Duodenal mucosa (tissue), 2 donors: ENCODE results near the gene HOTAIR.

Experiments
- H3K27ac ChIP-seq: one replicate; pipeline ENCODE4 v1.7.0; 2013; ENCODE audit warnings: low read depth, low read length
- H3K27me3 ChIP-seq, 2 donors: one replicate each; pipeline ENCODE4 v1.7.0; 2013; ENCODE audit warnings: low read length in 2 of 2, control low read depth in 1 of 2; ENCODE audit not compliant: insufficient read depth in 2 of 2, control insufficient read depth in 1 of 2
- H3K36me3 ChIP-seq, 2 donors: one replicate each; pipeline ENCODE4 v1.7.0; 2013; ENCODE audit warnings: low read length in 2 of 2, control low read depth in 1 of 2; ENCODE audit not compliant: insufficient read depth in 2 of 2, control insufficient read depth in 1 of 2
- H3K4me1 ChIP-seq, 2 donors: one replicate each; pipeline ENCODE4 v1.7.0; 2013; ENCODE audit warnings: low read length in 2 of 2, control low read depth in 1 of 2; ENCODE audit not compliant: insufficient read depth in 2 of 2, control insufficient read depth in 1 of 2
- H3K4me3 ChIP-seq, 2 donors: one replicate each; pipeline ENCODE4 v1.7.0; 2013; ENCODE audit warnings: low read length in 2 of 2, low read depth in 1 of 2
- H3K9ac ChIP-seq, 2 donors: one replicate each; pipeline ENCODE4 v1.7.0; 2013; ENCODE audit warnings: low read length in 2 of 2, low read depth in 1 of 2
- H3K9me3 ChIP-seq, 2 donors: one replicate each; pipeline ENCODE4 v1.7.0; 2013; ENCODE audit warnings: low read length in 2 of 2, control low read depth in 1 of 2; ENCODE audit not compliant: control insufficient read depth in 1 of 2

Gene HOTAIR

GRCh38 chr12:53974084-53975063, at the start of gene HOTAIR:
HOTAIR (minus strand) TSS chr12:53974954.
- Histone ChIP-seq H3K27ac (no peak within 1 kb of the TSS), H3K4me1 (peaks cover 6 to 24% of the 10 kb centered on the region in 2 donors), H3K9me3 (no peaks in the 10 kb centered on the region), H3K27me3 (peaks cover 65 to 96% of the 10 kb centered on the region in 2 donors), H3K9ac (no peak within 1 kb of the TSS), H3K36me3 (no peaks in the 10 kb centered on the region), H3K4me3 (peak within 1 kb of the TSS; percentile 40 to 66)

GRCh38 chr12:54024127-54024526, 49.4 kb upstream of the HOTAIR start:
- no peaks in the 10 kb centered on the region for H3K36me3 ChIP-seq
- H3K9ac ChIP-seq, result no peak overlapping the region
- peaks cover 77 to 99% of the 10 kb centered on the region in 2 donors for H3K27me3 ChIP-seq
- no peak overlapping the region for H3K27ac ChIP-seq
- peaks cover 7 to 15% of the 10 kb centered on the region in 2 donors for H3K4me1 ChIP-seq
- no peak overlapping the region for H3K4me3 ChIP-seq
- no peaks in the 10 kb centered on the region for H3K9me3 ChIP-seq

GRCh38 chr12:54022960-54023884, 48.5 kb upstream of the HOTAIR start:
- Histone ChIP-seq H3K27me3 (peaks cover 78 to 97% of the 10 kb centered on the region in 2 donors), H3K4me1 (peaks cover under 1 to 7% of the 10 kb centered on the region in 2 donors), H3K27ac (no peak overlapping the region)

GRCh38 chr12:54021432-54022013, 46.8 kb upstream of the HOTAIR start:
- no peak overlapping the region for H3K4me3 ChIP-seq
- no peaks in the 10 kb centered on the region for H3K36me3 ChIP-seq
- H3K27ac ChIP-seq, result no peak overlapping the region
- H3K9ac ChIP-seq, result no peak overlapping the region
- peaks cover 73 to 96% of the 10 kb centered on the region in 2 donors for H3K27me3 ChIP-seq
- peaks cover 6 to 9% of the 10 kb centered on the region in 2 donors for H3K4me1 ChIP-seq
- no peaks in the 10 kb centered on the region for H3K9me3 ChIP-seq

More at GRCh38 chr12:54022960-54023884, 48.5 kb upstream of the HOTAIR start:
- Histone ChIP-seq H3K9ac (no peak overlapping the region), H3K4me3 (no peak overlapping the region), H3K36me3 (no peaks in the 10 kb centered on the region), H3K9me3 (no peaks in the 10 kb centered on the region)

GRCh38 chr12:54020591-54021405, 46.0 kb upstream of the HOTAIR start:
- Histone ChIP-seq H3K36me3 (no peaks in the 10 kb centered on the region), H3K27me3 (peaks cover 72 to 95% of the 10 kb centered on the region in 2 donors), H3K4me1 (peaks cover 5 to 6% of the 10 kb centered on the region in 2 donors), H3K9me3 (no peaks in the 10 kb centered on the region), H3K9ac (no peak overlapping the region), H3K4me3 (no peak overlapping the region), H3K27ac (no peak overlapping the region)

- Histone ChIP-seq H3K9me3 (no peaks in the 10 kb centered on the region), H3K27ac (no peak overlapping the region), H3K9ac (no peak overlapping the region), H3K4me1 (peaks cover 3 to 6% of the 10 kb centered on the region in 2 donors), H3K4me3 (no peak overlapping the region), H3K27me3 (peaks cover 76 to 95% of the 10 kb centered on the region in 2 donors), H3K36me3 (no peaks in the 10 kb centered on the region)
Observed at GRCh38 chr12:54019924-54020590, 45.3 kb upstream of the HOTAIR start.

- H3K27ac ChIP-seq, result no peak overlapping the region
- H3K9me3 ChIP-seq, result no peaks in the 10 kb centered on the region
- peaks cover 76 to 95% of the 10 kb centered on the region in 2 donors for H3K27me3 ChIP-seq
- peaks cover 3 to 6% of the 10 kb centered on the region in 2 donors for H3K4me1 ChIP-seq
- H3K9ac ChIP-seq, result no peak overlapping the region
- H3K4me3 ChIP-seq, result no peak overlapping the region
- no peaks in the 10 kb centered on the region for H3K36me3 ChIP-seq
Observed at GRCh38 chr12:54019091-54019811, 44.5 kb upstream of the HOTAIR start.

GRCh38 chr12:54018468-54018984, 43.8 kb upstream of the HOTAIR start:
- Histone ChIP-seq H3K9me3 (no peaks in the 10 kb centered on the region), H3K9ac (no peak overlapping the region), H3K4me3 (peak overlapping the region; percentile 15 to 59), H3K27me3 (peaks cover 76 to 95% of the 10 kb centered on the region in 2 donors), H3K27ac (peak overlapping the region; percentile 8), H3K36me3 (no peaks in the 10 kb centered on the region), H3K4me1 (peaks cover 3 to 6% of the 10 kb centered on the region in 2 donors)
